K562 (cell line): Measurements from ENCODE around the gene SCP2. TPM values are rescaled to one million over a fixed set of nuclear protein-coding genes. Genes with fewer than 3 reads are reported as not detected.
"Not testable (repeated sequence)": the region's sequence is repeated elsewhere in the genome, so short reads cannot be mapped to it uniquely, and the experiment has no call there.

Experiments
- ATAC-seq: fragments of 200-7000 bp; cut with Tn5 transposase; 3 replicates; pipeline ENCODE4 v1.9.1; 2020; ENCODE audit warnings: moderate library complexity
- BruUV-seq: library from RNA; stranded (reverse); fragments of 400-500 nt; replicated peaks from 2 replicates; lab custom pipeline; 2021; lab: Mats Ljungman, UMichigan
- CTCF ChIA-PET: fragments of 300-600 bp; formaldehyde crosslinking; extraction: SDS; loops from one replicate; lab custom pipeline; 2021; ENCODE audit warnings: low intra/inter-chr PET ratio; lab: Yijun Ruan, JAX
- POLR2A ChIA-PET: fragments of 300-600, 350-650 bp; sonication (Branson Sonifier 250); formaldehyde crosslinking; extraction: SDS; loops from one replicate; lab custom pipeline; 2021; ENCODE audit warnings: antibody characterized with exemption, inconsistent platforms; lab: Yijun Ruan, JAX
- DNase-seq, 4 experiments: peaks; one replicate each; pipeline versions ENCODE4 v3.0.0 to v3.0.0-alpha.2; 2011 to 2018; ENCODE audit warnings: low spot score in 3 of 4, mixed read lengths in 3 of 4; ENCODE audit errors: extremely low read depth in 1 of 4
- FAIRE-seq: peaks from 2 replicates; lab custom pipeline; 2011; peaks lifted over from hg19 to GRCh38; lab: Jason Lieb, UNC
- H2AFZ ChIP-seq: 2 replicates; pipeline ENCODE4 v1.6.0; 2011; ENCODE audit warnings: low read depth, low read length, control low read depth, inconsistent platforms
- H3K27ac ChIP-seq: fragments of 200-600 bp; 3 replicates; pipeline ENCODE4 v1.8.0; 2011; ENCODE audit warnings: low read depth, mild to moderate bottlenecking, control low read depth, inconsistent platforms, low read length, moderate library complexity, mixed read lengths; ENCODE audit errors: extremely low read depth
- H3K27me3 ChIP-seq, 2 experiments: fragments of 300-600 bp in 1 of 2; 2 replicates in 1 of 2; 3 replicates in 1 of 2; pipeline versions ENCODE4 v1.6.0 to v1.8.0; 2011; ENCODE audit warnings: inconsistent platforms in 2 of 2, low read length in 2 of 2, mild to moderate bottlenecking in 1 of 2, mixed read lengths in 1 of 2, moderate library complexity in 1 of 2; ENCODE audit not compliant: control insufficient read depth in 2 of 2, insufficient read depth in 2 of 2
- H3K36me3 ChIP-seq: fragments of 300-600 bp; 3 replicates; pipeline ENCODE4 v1.8.0; 2011; ENCODE audit warnings: mild to moderate bottlenecking, low read length, inconsistent platforms; ENCODE audit not compliant: control insufficient read depth, insufficient read depth
- H3K4me1 ChIP-seq, 2 experiments: fragments of 200-600 bp in 1 of 2; replicated peaks in 1 of 2; 2 replicates in 1 of 2; 3 replicates in 1 of 2; pipeline versions ENCODE4 v1.5.1 to v1.8.0; 2011; ENCODE audit warnings: inconsistent platforms in 2 of 2, low read length in 2 of 2, mild to moderate bottlenecking in 1 of 2, mixed read lengths in 1 of 2, moderate library complexity in 1 of 2; ENCODE audit not compliant: control insufficient read depth in 2 of 2, insufficient read depth in 2 of 2
- H3K4me2 ChIP-seq: 2 replicates; pipeline ENCODE4 v1.6.1; 2011; ENCODE audit warnings: low read length, control low read depth, inconsistent platforms, mixed read lengths; ENCODE audit not compliant: insufficient read depth
- H3K4me3 ChIP-seq: fragments of 200-600 bp; sonication (generic), shearing (Covaris generic); 2 replicates; pipeline ENCODE4 v1.5.1; 2016; ENCODE audit warnings: control low read depth, inconsistent platforms
- H3K79me2 ChIP-seq: fragments of 200-600 bp; 3 replicates; pipeline ENCODE4 v1.8.0; 2011; ENCODE audit warnings: low read length, inconsistent platforms; ENCODE audit not compliant: control insufficient read depth, insufficient read depth
- H3K9ac ChIP-seq, 2 experiments: 2 replicates each; pipeline versions ENCODE4 v1.6.0 to v1.6.1; 2011; ENCODE audit warnings: low read depth in 2 of 2, low read length in 2 of 2, control low read depth in 1 of 2, inconsistent platforms in 1 of 2, mild to moderate bottlenecking in 1 of 2, mixed read lengths in 1 of 2; ENCODE audit not compliant: insufficient read depth in 1 of 2
- H3K9me1 ChIP-seq: one replicate; pipeline ENCODE4 v1.6.0; 2011; ENCODE audit warnings: inconsistent platforms, mild to moderate bottlenecking, low read length, moderate library complexity; ENCODE audit not compliant: control insufficient read depth, insufficient read depth
- H3K9me3 ChIP-seq: replicated peaks from 2 replicates; pipeline ENCODE4 v1.5.1; 2011; ENCODE audit warnings: low read depth, low read length, inconsistent platforms; ENCODE audit not compliant: control insufficient read depth, insufficient read depth
- H4K20me1 ChIP-seq: replicated peaks from 2 replicates; pipeline ENCODE4 v1.6.1; 2011; ENCODE audit warnings: low read length, inconsistent platforms, mixed read lengths; ENCODE audit not compliant: control insufficient read depth, insufficient read depth
- CAMTA2 ChIP-seq: fragments of 250-450 bp; sonication (Bioruptor Pico); conservative IDR thresholded peaks from 2 replicates; pipeline ENCODE4 v1.5.1; 2022
- MYBL2 ChIP-seq, 2 experiments: fragments of 450-650 bp in 1 of 2; sonication (generic) in 1 of 2; formaldehyde crosslinking in 1 of 2; IDR thresholded peaks; 2 replicates each; pipeline versions ENCODE4 v1.6.1 to v1.8.1; 2017 to 2022; ENCODE audit warnings: borderline replicate concordance in 1 of 2, inconsistent platforms in 1 of 2, low read depth in 1 of 2, mild to moderate bottlenecking in 1 of 2, missing genetic modification reagents in 1 of 2, moderate library complexity in 1 of 2
- RAD21 ChIP-seq, 2 experiments: fragments of 250-450 bp in 1 of 2; fragments of 450-650 bp in 1 of 2; sonication (Bioruptor Pico) in 1 of 2; formaldehyde crosslinking in 1 of 2; IDR thresholded peaks in 1 of 2; conservative IDR thresholded peaks in 1 of 2; 2 replicates each; pipeline versions ENCODE4 v1.4.0 to v1.8.0; 2020 to 2022; ENCODE audit warnings: mild to moderate bottlenecking in 2 of 2, moderate library complexity in 1 of 2
- TGIF2 ChIP-seq: sonication (generic); formaldehyde crosslinking; IDR thresholded peaks from 2 replicates; pipeline ENCODE4 v1.8.1; 2022; ENCODE audit warnings: mild to moderate bottlenecking, missing genetic modification reagents, moderate library complexity
- U2AF1 ChIP-seq: fragments of 200-400 bp; formaldehyde crosslinking; optimal IDR thresholded peaks from 2 replicates; pipeline ENCODE3; 2017; ENCODE audit warnings: mild to moderate bottlenecking, low read depth, low read length, moderate library complexity
- ZNF263 ChIP-seq: sonication (generic); formaldehyde crosslinking; IDR thresholded peaks from 2 replicates; pipeline ENCODE4 v1.8.0; 2022; ENCODE audit warnings: mild to moderate bottlenecking, missing genetic modification reagents, borderline replicate concordance
- ZNF644 ChIP-seq: fragments of 200-800 bp; sonication (Bioruptor generic); IDR thresholded peaks from 2 replicates; pipeline ENCODE4 v1.6.1; 2016; ENCODE audit warnings: low read depth, missing genetic modification characterization, missing compliant biosample characterization
- WGBS: fragments of 100-300 bp; shearing (Covaris generic); methylation state at CpG from one replicate; pipeline ENCODE4 v1.1.6; 2016; ENCODE audit warnings: low coverage, mixed read lengths; ENCODE audit not compliant: insufficient coverage; ENCODE audit errors: missing lambda C conversion rate; 5-methylcytosine and 5-hydroxymethylcytosine counted together
- in situ Hi-C: fragments of 300-500 bp; cut with MboI; formaldehyde crosslinking; loops from 4 replicates; pipeline ENCODE4 v1.15.0; 2018; ENCODE audit warnings: inconsistent platforms, mixed read lengths
- intact Hi-C: fragments of 100-400 bp; cut with micrococcal nuclease; formaldehyde crosslinking; loops from 2 replicates; pipeline ENCODE4 v1.14.2; 2022
- polyA plus RNA-seq, 8 experiments: library from polyadenylated mRNA; depleted of rRNA in 4 of 8; stranded (reverse) in 5 of 8; unstranded in 3 of 8; fragments of >200 nt; fragmentation: Nextera tagmentation in 2 of 8; fragmentation: Illumina TruSeq in 1 of 8; extraction: Ambion mirVana in 2 of 8; extraction: Trizol in 1 of 8; gene quantifications; 2 replicates each; pipeline versions ENCODE4 v1.2.1 to v1.2.3, GENCODE V29; 2011 to 2014; ENCODE audit warnings: inconsistent platforms in 1 of 8, missing spikeins in 1 of 8
- total RNA-seq, 7 experiments: library from RNA; depleted of rRNA in 6 of 7; stranded (reverse); fragments of >200 nt in 6 of 7; fragmentation: Illumina TruSeq in 2 of 7; extraction: Trizol in 2 of 7; gene quantifications; 2 replicates each; pipeline versions ENCODE4 v1.2.1 to v1.2.3, GENCODE V29; 2011 to 2021; ENCODE audit warnings: low replicate concordance in 1 of 7
- TF ChIP-seq, protein P1 (sequence below), 3 experiments: IDR thresholded peaks in 2 of 3; conservative IDR thresholded peaks in 1 of 3; 2 replicates each; pipeline ENCODE4 v1.5.1; 2011 to 2012; ENCODE audit warnings: low read length in 3 of 3, mild to moderate bottlenecking in 3 of 3, control low read depth in 2 of 3, improper control_type of control experiment in 1 of 3, inconsistent platforms in 1 of 3, low read depth in 1 of 3, mixed read lengths in 1 of 3, moderate library complexity in 1 of 3; ENCODE audit not compliant: insufficient read depth in 2 of 3
- TF ChIP-seq, protein P2 (sequence below): fragments of 450-650 bp; formaldehyde crosslinking; IDR thresholded peaks from 2 replicates; pipeline ENCODE4 v1.4.0; 2020; ENCODE audit warnings: mild to moderate bottlenecking, moderate library complexity

Gene SCP2
- total and polyA plus RNA-seq, 9 of the 15 experiments (the other 6 are each of a cell fraction or from before 2014, with no cell fraction given) = 63.8 to 258 (median 106) TPM

DNA sequence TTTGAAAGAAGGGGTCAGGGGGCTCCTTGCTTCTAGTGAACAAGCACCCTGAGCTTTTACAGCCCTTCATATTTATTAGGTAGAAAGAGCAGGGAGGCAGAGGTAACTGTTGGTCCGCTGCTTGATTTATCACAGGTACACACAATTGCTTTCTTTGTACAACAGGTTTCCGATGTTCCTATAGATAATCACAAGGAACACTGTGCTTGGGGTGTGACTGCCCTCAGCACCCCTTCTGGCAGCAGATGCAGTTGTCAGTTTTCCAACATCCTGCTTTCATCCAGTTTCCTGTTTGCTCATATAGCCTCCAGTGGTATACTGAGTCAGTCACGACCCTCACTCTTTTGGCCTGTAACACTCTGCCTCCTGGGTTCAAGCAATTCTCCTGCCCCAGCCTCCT is 40.6 kb downstream of the SCP2 start (continued):
- TF ChIP-seq U2AF1 (no peak), MYBL2 (IDR thresholded peaks at IDR 0.05; ENCODE audit: low read depth) (no peak), MYBL2 (CRISPR knock-in tag; IDR thresholded peaks at IDR 0.05; ENCODE audit: borderline replicate concordance) (no peak)
- TF ChIP-seq, all 486 proteins: peak for 0

GRCh38 chr1:52969234-52969633 is 42.2 kb downstream of the SCP2 start:
- H3K4me1 ChIP-seq, FAIRE-seq, intact Hi-C loops, H3K79me2 ChIP-seq, H3K9me3 ChIP-seq, H3K27me3 ChIP-seq, H3K9me1 ChIP-seq, H3K36me3 ChIP-seq, H2AFZ ChIP-seq, H4K20me1 ChIP-seq, CTCF ChIA-PET, H3K4me2 ChIP-seq, H3K9ac ChIP-seq, in situ Hi-C loops, DNase-seq, POLR2A ChIA-PET, H3K4me3 ChIP-seq, H3K27ac ChIP-seq, ATAC-seq, BruUV-seq: not testable (repeated sequence)
- TF ChIP-seq ZNF263 (CRISPR knock-in tag) = peak; percentile 58; the same call in 1 of the 2 replicates
- 52% methylated on average over 2 of the region's 2 CpGs for WGBS

- H3K27ac ChIP-seq = no peak overlapping the region
- intact Hi-C loops = loop anchor here (1.0 kb wide), 2 partner anchors 65 to 269 kb away; no protein-coding TSS in a partner anchor
- ATAC-seq = peak; percentile 98
- peak; percentile 64 for FAIRE-seq
- H3K9ac ChIP-seq = no peak overlapping the region
- no peaks in the 10 kb centered on the region for H3K79me2 ChIP-seq
- in situ Hi-C loops = no loop called here
- no peaks in the 10 kb centered on the region for H3K9me1 ChIP-seq
- no peaks in the 10 kb centered on the region for H3K4me1 ChIP-seq
- WGBS = 13% methylated on average over 3 of the region's 3 CpGs
- ChIA-PET POLR2A (no interaction called here), CTCF (interaction anchor here (0.6 kb wide), 1 partner anchor 27 kb away, joined by 3 read pairs; no protein-coding TSS in a partner anchor)
- H2AFZ ChIP-seq = no peak overlapping the region
- no peaks in the 10 kb centered on the region for H3K27me3 ChIP-seq
- DNase-seq = peak in 2 of 4 experiments; percentile 27 to 51
- H4K20me1 ChIP-seq = no peaks in the 10 kb centered on the region
- H3K4me2 ChIP-seq = no peak overlapping the region
- no peak overlapping the region for H3K4me3 ChIP-seq
- no TSS peak for BruUV-seq
- H3K9me3 ChIP-seq = no peaks in the 10 kb centered on the region
- H3K36me3 ChIP-seq = no peaks in the 10 kb centered on the region
- TF ChIP-seq RAD21 (CRISPR knock-in tag; conservative IDR thresholded peaks at IDR 0.05 in 1 of 2, IDR thresholded peaks at IDR 0.05 in 1 of 2) (peak; percentile 62 to 81), TGIF2 (no peak), CAMTA2 (CRISPR knock-in tag) (no peak), ZNF644 (tag) (no peak)
- TF ChIP-seq, protein P1, sequence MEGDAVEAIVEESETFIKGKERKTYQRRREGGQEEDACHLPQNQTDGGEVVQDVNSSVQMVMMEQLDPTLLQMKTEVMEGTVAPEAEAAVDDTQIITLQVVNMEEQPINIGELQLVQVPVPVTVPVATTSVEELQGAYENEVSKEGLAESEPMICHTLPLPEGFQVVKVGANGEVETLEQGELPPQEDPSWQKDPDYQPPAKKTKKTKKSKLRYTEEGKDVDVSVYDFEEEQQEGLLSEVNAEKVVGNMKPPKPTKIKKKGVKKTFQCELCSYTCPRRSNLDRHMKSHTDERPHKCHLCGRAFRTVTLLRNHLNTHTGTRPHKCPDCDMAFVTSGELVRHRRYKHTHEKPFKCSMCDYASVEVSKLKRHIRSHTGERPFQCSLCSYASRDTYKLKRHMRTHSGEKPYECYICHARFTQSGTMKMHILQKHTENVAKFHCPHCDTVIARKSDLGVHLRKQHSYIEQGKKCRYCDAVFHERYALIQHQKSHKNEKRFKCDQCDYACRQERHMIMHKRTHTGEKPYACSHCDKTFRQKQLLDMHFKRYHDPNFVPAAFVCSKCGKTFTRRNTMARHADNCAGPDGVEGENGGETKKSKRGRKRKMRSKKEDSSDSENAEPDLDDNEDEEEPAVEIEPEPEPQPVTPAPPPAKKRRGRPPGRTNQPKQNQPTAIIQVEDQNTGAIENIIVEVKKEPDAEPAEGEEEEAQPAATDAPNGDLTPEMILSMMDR (IDR thresholded peaks at IDR 0.05 in 2 of 3, conservative IDR thresholded peaks at IDR 0.05 in 1 of 3; ENCODE audit: insufficient read depth in 2 of 3, low read depth in 1 of 3, low read length in 3 of 3) = peak; percentile 52 to 71 (median 54)
- TF ChIP-seq, protein P2, sequence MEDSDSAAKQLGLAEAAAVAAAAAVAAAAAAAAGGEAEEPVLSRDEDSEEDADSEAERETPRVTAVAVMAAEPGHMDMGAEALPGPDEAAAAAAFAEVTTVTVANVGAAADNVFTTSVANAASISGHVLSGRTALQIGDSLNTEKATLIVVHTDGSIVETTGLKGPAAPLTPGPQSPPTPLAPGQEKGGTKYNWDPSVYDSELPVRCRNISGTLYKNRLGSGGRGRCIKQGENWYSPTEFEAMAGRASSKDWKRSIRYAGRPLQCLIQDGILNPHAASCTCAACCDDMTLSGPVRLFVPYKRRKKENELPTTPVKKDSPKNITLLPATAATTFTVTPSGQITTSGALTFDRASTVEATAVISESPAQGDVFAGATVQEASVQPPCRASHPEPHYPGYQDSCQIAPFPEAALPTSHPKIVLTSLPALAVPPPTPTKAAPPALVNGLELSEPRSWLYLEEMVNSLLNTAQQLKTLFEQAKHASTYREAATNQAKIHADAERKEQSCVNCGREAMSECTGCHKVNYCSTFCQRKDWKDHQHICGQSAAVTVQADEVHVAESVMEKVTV (CRISPR knock-in tag) = 0 out of 2 replicates have a peak, but pooled peaks have one; percentile 13
These were observed 43.1 kb downstream of the SCP2 start for GRCh38 chr1:52970149-52970548.
